CD4-positive, alpha-beta T cell treated with Interleukin-15 for 4 hours (primary cell): ENCODE measurements around the gene TPCN2.
"Not testable (repeated sequence)": the region's sequence is repeated elsewhere in the genome, so short reads cannot be mapped to it uniquely, and the experiment has no call there.

Experiments
- DNase-seq: peaks from one replicate; pipeline ENCODE4 v3.0.0-alpha.2; 2020; ENCODE audit warnings: low spot score

Gene TPCN2

GRCh38 chr11:69131121-69131566, 82.4 kb downstream of the TPCN2 start:
- no peak for DNase-seq

- DNase-seq: no peak
These were observed 83.0 kb downstream of the TPCN2 start for GRCh38 chr11:69131644-69132300.

- DNase-seq: no peak
These were observed 83.6 kb downstream of the TPCN2 start for GRCh38 chr11:69132301-69132670.

GRCh38 chr11:69133251-69133650, 84.5 kb downstream of the TPCN2 start:
- no peak for DNase-seq

- DNase-seq: not testable (repeated sequence)
These were observed 85.5 kb downstream of the TPCN2 start for GRCh38 chr11:69134182-69134581.

GRCh38 chr11:69134957-69135356, 86.2 kb downstream of the TPCN2 start:
- no peak for DNase-seq

- no peak for DNase-seq
These were observed 87.0 kb downstream of the TPCN2 start for GRCh38 chr11:69135420-69136363.

GRCh38 chr11:69136471-69136870, 87.7 kb downstream of the TPCN2 start:
- no peak for DNase-seq

- DNase-seq: no peak
These were observed 88.6 kb downstream of the TPCN2 start for GRCh38 chr11:69137151-69137844.

GRCh38 chr11:69138265-69138664, 89.5 kb downstream of the TPCN2 start:
- no peak for DNase-seq

GRCh38 chr11:69140161-69140560, 91.4 kb downstream of the TPCN2 start:
- DNase-seq: not testable (repeated sequence)

GRCh38 chr11:69140635-69141034, 91.9 kb downstream of the TPCN2 start:
- DNase-seq: no peak

- no peak for DNase-seq
These were observed 93.0 kb downstream of the TPCN2 start for GRCh38 chr11:69141742-69142141.

GRCh38 chr11:69142895-69143294, 94.2 kb downstream of the TPCN2 start:
- DNase-seq: no peak

- no peak for DNase-seq
These were observed 95.8 kb downstream of the TPCN2 start for GRCh38 chr11:69144316-69145049.

- no peak for DNase-seq
These were observed 96.3 kb downstream of the TPCN2 start for GRCh38 chr11:69145050-69145380.

GRCh38 chr11:69148377-69148762, 99.6 kb downstream of the TPCN2 start:
- no peak for DNase-seq

GRCh38 chr11:69148806-69149205, 100.1 kb downstream of the TPCN2 start:
- no peak for DNase-seq

- DNase-seq: not testable (repeated sequence)
These were observed 100.8 kb downstream of the TPCN2 start for GRCh38 chr11:69149338-69150045.

GRCh38 chr11:69150175-69150574, 101.4 kb downstream of the TPCN2 start:
- no peak for DNase-seq

- DNase-seq: no peak
These were observed 103.1 kb downstream of the TPCN2 start for GRCh38 chr11:69151836-69152235.
